Fibroblast of lung (primary cell): ENCODE measurements around the gene P2RY6.

ENCODE experiments used
- EZH2 ChIP-seq: IDR thresholded peaks from 2 replicates; pipeline ENCODE4 v1.5.1; 2012; ENCODE audit warnings: low read length, control low read depth, mild to moderate bottlenecking; ENCODE audit errors: missing control alignments
- TF ChIP-seq, protein P1 (sequence below), 2 donors: IDR thresholded peaks in 1 of 2; conservative IDR thresholded peaks in 1 of 2; 1 replicate in 1 of 2; 2 replicates in 1 of 2; pipeline ENCODE4 v1.5.1; 2011 to 2012; ENCODE audit warnings: low read length in 2 of 2, control low read depth in 1 of 2, inconsistent platforms in 1 of 2, low read depth in 1 of 2, mild to moderate bottlenecking in 1 of 2

GRCh38 chr11:73299751-73300150 is 27.6 kb downstream of the P2RY6 start:
- TF ChIP-seq, protein P1, sequence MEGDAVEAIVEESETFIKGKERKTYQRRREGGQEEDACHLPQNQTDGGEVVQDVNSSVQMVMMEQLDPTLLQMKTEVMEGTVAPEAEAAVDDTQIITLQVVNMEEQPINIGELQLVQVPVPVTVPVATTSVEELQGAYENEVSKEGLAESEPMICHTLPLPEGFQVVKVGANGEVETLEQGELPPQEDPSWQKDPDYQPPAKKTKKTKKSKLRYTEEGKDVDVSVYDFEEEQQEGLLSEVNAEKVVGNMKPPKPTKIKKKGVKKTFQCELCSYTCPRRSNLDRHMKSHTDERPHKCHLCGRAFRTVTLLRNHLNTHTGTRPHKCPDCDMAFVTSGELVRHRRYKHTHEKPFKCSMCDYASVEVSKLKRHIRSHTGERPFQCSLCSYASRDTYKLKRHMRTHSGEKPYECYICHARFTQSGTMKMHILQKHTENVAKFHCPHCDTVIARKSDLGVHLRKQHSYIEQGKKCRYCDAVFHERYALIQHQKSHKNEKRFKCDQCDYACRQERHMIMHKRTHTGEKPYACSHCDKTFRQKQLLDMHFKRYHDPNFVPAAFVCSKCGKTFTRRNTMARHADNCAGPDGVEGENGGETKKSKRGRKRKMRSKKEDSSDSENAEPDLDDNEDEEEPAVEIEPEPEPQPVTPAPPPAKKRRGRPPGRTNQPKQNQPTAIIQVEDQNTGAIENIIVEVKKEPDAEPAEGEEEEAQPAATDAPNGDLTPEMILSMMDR (conservative IDR thresholded peaks at IDR 0.05 in 1 of 2, IDR thresholded peaks at IDR 0.05 in 1 of 2; ENCODE audit: low read depth in 1 of 2, low read length in 2 of 2) = no peak
- no peak for TF ChIP-seq EZH2
